Left lung (tissue), 10 donors: ENCODE results near the gene DSCAM. TPM values are rescaled to one million over a fixed set of nuclear protein-coding genes. Genes with fewer than 3 reads are reported as not detected.

ENCODE experiments used
- ATAC-seq: fragments of 200-7000 bp; cut with Tn5 transposase; one replicate; pipeline ENCODE4 v1.9.1; 2020; ENCODE audit warnings: moderate library complexity
- DNase-seq, 4 donors: peaks; one replicate each; pipeline ENCODE4 v3.0.0-alpha.2; 2013 to 2020
- H3K27ac ChIP-seq, 2 donors: fragments of 200-600 bp; sonication (generic) in 1 of 2; one replicate each; pipeline versions ENCODE4 v1.5.0 to v1.8.0; 2020 to 2021
- H3K27me3 ChIP-seq, 2 donors: fragments of 200-600 bp; sonication (generic) in 1 of 2; one replicate each; pipeline versions ENCODE4 v1.5.0 to v1.8.0; 2020 to 2021
- H3K36me3 ChIP-seq, 2 donors: fragments of 200-600 bp; sonication (generic) in 1 of 2; one replicate each; pipeline versions ENCODE4 v1.5.0 to v1.8.0; 2020 to 2021
- H3K4me1 ChIP-seq, 2 donors: fragments of 200-600 bp; one replicate each; pipeline ENCODE4 v1.8.0; 2021
- H3K4me3 ChIP-seq, 2 donors: fragments of 200-600 bp; sonication (generic) in 1 of 2; one replicate each; pipeline versions ENCODE4 v1.5.0 to v1.8.0; 2020 to 2021; ENCODE audit warnings: mild to moderate bottlenecking in 1 of 2
- H3K9me3 ChIP-seq, 2 donors: fragments of 200-600 bp; sonication (generic) in 1 of 2; one replicate each; pipeline versions ENCODE4 v1.5.0 to v1.8.0; 2020 to 2021
- CTCF ChIP-seq, 2 donors: fragments of 200-600 bp; sonication (generic) in 1 of 2; IDR thresholded peaks; one replicate each; pipeline versions ENCODE4 v1.5.0 to v1.8.0; 2021; ENCODE audit warnings: antibody characterized with exemption in 2 of 2
- intact Hi-C, 2 donors: fragments of 100-400 bp; cut with DNase I; formaldehyde crosslinking; loops; one replicate each; pipeline versions ENCODE4 v1.11.2 to v1.14.2; 2022
- polyA plus RNA-seq, 6 donors: library from polyadenylated mRNA; unstranded; fragments of 120-200 nt; gene quantifications; one replicate each; pipeline ENCODE4 v1.2.1, GENCODE V29; 2013; ENCODE audit not compliant: insufficient read length in 6 of 6
- total RNA-seq, 2 donors: library from RNA; stranded (reverse); fragmentation: NEBNext Ultra II Directional; extraction: Animal tissue kit (Norgen Biotek cat#: 25700); gene quantifications; one replicate each; pipeline ENCODE4 v1.2.1, GENCODE V29; 2021
- donor health status: DM: no; HTN: yes; CAD: no.
- donor health status: DM: no; HTN: no; CAD: no.

The DSCAM gene
- total and polyA plus RNA-seq, 8 donors = 0.03 to 0.24 (median 0.07) TPM; not detected in 1

GRCh38 chr21:40680311-40680710 lies 166.6 kb downstream of the DSCAM start:
- Histone ChIP-seq H3K9me3 (peaks cover 0 to 4% of the 10 kb centered on the region in 2 donors), H3K36me3 (no peaks in the 10 kb centered on the region), H3K4me1 (no peaks in the 10 kb centered on the region), H3K27ac (no peak overlapping the region), H3K4me3 (no peak overlapping the region), H3K27me3 (no peaks in the 10 kb centered on the region)
- ATAC-seq (no peak), DNase-seq (no peak)
- intact Hi-C loops = no loop called here
- TF ChIP-seq CTCF (IDR thresholded peaks at IDR 0.05) = no peak

- Histone ChIP-seq H3K4me3 (no peak overlapping the region), H3K36me3 (no peaks in the 10 kb centered on the region), H3K27me3 (no peaks in the 10 kb centered on the region), H3K9me3 (peaks cover 0 to 4% of the 10 kb centered on the region in 2 donors), H3K27ac (no peak overlapping the region), H3K4me1 (no peaks in the 10 kb centered on the region)
- TF ChIP-seq CTCF (IDR thresholded peaks at IDR 0.05) = no peak
- intact Hi-C loops = no loop called here
- no peak for ATAC-seq
- no peak for DNase-seq
These were observed 168.2 kb downstream of the DSCAM start for GRCh38 chr21:40678681-40679284.

DNA sequence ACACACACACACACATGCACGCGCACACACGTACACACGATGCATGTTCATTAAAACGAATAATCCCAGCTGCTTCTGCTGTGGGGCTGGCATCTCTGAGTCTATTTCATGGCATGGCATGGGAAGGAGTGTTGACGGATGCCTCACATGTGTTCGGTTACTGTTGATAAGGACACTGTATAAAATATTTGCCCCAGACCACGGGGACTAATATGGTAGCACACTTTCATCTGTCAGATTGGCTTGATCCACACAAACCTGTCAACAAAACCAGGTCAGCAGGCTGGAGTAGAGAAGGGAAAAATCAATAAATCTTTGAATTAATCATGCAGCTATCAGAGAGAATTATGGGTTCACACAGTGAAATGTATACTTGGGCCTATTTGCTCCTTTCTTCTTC lies 171.9 kb downstream of the DSCAM start:
- no peaks in the 10 kb centered on the region for H3K4me1 ChIP-seq
- ATAC-seq (no peak), DNase-seq (no peak)
- no peak overlapping the region for H3K27ac ChIP-seq
- intact Hi-C loops = no loop called here
- H3K4me3 ChIP-seq = no peak overlapping the region
- H3K36me3 ChIP-seq = no peaks in the 10 kb centered on the region
- TF ChIP-seq CTCF (IDR thresholded peaks at IDR 0.05) = no peak
- H3K9me3 ChIP-seq = no peaks in the 10 kb centered on the region
- H3K27me3 ChIP-seq = no peaks in the 10 kb centered on the region

DNA sequence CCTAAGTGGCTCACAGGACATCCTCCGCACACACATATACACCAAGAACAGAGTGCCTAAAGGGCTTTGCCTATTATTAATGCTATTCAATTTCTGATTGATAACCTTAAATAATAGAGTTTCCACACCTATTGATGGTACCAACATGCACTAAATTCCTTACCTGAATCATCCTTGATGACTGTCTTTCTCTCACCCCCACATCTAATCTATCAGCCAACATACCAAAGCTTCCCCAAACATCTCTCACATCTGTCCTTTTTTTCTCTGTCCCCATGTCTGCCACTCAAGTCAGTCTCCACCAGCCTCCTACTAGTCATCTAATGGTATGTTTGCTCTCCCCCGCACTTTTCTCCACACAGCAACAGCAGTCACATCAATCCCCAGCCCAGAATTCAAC lies 174.4 kb downstream of the DSCAM start:
- intact Hi-C loops = no loop called here

DNA sequence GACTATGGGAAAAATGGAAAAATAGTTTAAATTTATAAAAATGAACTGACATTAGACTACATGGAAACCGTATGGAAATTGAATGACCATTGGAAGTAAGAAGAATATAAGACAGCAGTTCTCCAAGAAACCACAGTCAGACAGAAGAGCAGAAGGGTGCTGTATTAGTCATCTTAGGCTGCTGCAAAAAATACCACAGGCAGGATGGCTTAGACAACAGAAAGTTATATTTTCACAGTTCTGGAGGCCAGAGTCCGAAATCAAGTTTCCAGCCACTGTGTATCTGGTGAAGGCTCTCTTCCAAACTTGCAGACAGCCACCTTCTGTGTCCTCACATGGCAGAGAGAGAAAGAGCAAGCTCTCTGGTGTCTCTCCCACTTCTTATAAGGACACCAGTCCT lies 175.2 kb downstream of the DSCAM start:
- Histone ChIP-seq H3K9me3 (no peaks in the 10 kb centered on the region), H3K27ac (no peak overlapping the region), H3K4me3 (no peak overlapping the region), H3K4me1 (no peaks in the 10 kb centered on the region), H3K36me3 (no peaks in the 10 kb centered on the region), H3K27me3 (no peaks in the 10 kb centered on the region)
- no peak for ATAC-seq
- intact Hi-C loops = no loop called here
- DNase-seq = no peak
- TF ChIP-seq CTCF (IDR thresholded peaks at IDR 0.05) = no peak

More for the DNA sequence above, 174.4 kb downstream of the DSCAM start:
- no peaks in the 10 kb centered on the region for H3K27me3 ChIP-seq
- H3K27ac ChIP-seq = no peak overlapping the region
- H3K9me3 ChIP-seq = no peaks in the 10 kb centered on the region
- no peaks in the 10 kb centered on the region for H3K36me3 ChIP-seq
- H3K4me1 ChIP-seq = no peaks in the 10 kb centered on the region
- ATAC-seq (no peak), DNase-seq (no peak)
- H3K4me3 ChIP-seq = no peak overlapping the region
- no peak for TF ChIP-seq CTCF (IDR thresholded peaks at IDR 0.05)
